Measurements from ENCODE around the gene CDK13.
"Not testable (repeated sequence)": the region's sequence is repeated elsewhere in the genome, so short reads cannot be mapped to it uniquely, and the experiment has no call there.

The CDK13 gene

DNA sequence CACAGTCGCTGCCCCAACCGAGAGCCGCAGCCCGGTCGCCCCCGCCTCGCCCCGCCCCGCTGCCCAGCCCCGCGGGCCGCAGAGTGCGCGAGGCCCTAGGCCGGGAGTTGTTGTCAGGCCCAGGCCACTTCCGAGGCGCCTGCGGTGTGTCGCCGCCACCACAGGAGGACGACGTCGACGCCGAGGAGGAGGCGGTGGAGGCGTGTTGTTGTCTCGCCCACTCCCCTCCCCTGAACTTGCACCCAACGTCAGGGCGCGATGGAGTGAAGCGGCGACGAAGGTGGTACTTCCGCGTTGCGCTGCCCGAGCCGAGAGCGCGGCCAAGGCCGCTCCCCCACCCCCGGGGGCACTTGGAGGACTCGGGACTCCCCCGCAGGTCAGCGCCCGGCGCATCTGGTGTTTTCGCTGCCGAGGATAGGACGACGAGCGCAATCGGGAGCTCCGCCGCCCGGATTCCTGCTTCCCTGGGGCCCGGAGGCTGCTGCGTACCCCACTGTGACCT, at the start of gene CDK13:
TSS of gene CDK13 (plus strand) at position 286 of the 502 bp plus-strand sequence. CDS start 386 bp downstream, outside the sequence.
- DNase-seq, result peak; percentile 93 to 95

DNA sequence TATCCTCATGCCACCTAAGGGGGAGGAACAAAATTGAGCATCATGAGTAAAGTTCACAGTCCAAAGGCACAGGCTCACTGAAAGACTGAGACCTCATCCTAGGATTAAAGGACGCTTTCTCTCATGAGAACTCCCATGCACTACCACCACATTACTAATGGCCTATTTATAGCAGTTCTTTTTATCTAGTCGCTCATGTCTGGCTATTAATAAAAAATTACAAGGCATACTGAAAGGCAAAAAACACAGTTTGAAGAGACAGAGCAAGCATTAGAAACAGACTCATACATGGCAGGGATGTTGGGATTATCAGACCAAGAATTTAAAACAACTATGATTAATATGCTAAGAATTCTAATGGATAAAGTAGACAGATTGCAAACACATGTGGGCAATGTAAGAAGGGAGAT, 46.0 kb upstream of the CDK13 start:
- DNase-seq, result no peak

DNA sequence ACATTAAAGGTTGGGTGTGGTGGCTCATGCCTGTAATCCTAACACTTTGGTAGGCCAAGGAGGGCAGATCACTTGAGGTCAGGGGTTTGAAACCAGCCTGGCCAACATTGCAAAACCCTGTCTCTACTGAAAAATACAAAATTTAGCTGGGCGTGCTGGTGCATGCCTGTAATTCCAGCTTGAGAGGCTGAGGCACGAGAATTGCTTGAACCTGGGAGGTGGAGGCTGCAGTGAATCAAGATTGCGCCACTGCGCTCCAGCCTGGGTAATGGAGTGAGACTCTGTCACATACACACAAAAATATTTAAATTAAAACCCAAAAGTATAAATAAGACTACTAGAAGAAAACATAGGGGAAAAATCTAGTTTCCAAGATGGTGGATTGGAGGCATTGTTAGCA, 41.9 kb upstream of the CDK13 start:
- DNase-seq, result no peak

DNA sequence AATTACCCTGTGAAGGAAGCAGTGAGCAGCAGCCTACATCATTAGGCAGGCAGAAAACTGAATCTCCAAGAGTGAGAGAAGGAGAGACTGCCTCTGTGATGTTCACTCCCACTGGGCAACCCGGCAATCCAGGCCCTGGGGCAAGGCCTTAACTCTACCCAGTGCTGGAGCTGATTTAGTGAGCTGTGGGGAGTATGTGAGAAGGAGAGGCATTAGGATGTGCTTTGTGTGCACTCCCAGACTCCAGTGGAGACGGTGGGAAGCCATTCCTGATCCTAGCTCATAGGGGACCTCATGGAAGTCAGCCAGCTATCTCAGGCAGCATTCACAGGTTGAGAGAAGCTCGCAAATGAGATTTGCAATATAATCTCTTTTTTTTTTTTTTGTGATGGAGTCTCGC, 41.1 kb upstream of the CDK13 start:
- no peak for DNase-seq

DNA sequence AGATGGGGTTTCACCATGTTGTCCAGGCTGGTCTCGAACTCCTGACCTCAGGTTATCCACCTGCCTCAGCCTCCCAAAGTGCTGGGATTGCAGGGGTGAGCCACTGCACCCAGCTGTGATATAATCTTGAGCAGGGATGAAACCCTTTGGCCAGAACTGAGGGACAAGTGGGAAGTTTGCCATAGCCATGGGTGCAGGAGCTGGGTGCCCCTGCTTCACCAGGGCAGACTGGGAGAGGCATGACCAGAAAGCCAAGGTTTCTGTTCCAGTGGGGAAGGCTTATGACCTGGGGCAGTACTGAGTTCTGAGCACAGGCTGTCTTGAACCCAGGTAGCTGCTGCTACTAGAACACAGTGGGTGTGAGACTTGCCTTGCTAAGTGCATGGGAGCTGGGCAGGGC, 40.5 kb upstream of the CDK13 start:
- DNase-seq, result no peak

DNA sequence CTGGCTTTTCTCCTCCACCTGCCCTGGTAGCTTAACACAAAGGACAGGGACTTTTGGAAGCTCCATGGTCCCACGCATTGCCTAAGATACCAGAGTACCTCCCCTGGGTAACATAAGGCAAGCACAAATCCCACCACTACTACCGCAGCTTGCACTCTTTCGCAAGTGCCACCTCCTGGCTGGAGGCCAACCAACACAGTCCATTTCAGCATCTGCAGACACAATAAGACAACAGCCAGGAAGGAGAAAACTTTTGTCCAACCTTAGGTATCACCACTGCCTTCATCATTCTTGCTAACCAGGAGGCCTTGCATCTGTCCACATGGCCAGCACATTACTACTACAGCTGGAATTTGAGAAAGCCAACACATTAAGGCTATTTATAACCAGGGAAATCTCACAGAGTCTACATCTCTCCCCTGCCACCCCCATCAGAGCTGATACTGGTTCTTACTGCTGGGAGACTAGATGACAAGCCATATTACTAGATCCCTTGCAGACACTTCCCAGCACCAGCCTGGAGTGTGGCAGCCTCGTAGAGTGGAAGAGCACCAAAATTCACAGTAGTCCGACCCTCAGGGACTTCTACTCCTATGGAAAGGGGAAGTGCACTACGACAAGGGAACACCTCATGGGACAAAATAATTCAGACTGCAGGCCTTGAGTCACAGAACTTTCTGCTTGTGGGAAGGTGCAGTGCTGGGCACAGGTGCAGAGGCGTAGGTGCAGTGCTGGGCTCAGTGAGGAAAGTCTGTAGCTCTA, 39.8 kb upstream of the CDK13 start:
- no peak for DNase-seq

DNA sequence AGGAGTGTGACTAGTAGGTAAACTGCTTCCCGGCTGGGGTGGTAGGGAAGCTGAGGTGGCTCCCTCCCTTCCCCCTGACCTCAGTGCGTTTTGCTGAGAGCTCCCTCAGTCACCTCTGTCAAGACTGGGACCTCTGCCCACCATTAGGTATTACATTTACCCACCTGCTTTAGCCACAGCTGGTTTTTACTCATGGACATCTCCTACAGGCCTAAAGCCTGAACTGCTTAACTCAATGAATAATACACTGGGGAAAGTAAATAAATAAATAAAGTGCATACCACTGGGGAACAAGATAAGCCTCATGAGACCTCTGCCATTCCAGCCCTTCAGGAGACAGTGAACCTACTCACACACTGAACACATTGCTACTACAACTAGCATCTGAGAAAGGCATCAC, 38.9 kb upstream of the CDK13 start:
- no peak for DNase-seq

DNA sequence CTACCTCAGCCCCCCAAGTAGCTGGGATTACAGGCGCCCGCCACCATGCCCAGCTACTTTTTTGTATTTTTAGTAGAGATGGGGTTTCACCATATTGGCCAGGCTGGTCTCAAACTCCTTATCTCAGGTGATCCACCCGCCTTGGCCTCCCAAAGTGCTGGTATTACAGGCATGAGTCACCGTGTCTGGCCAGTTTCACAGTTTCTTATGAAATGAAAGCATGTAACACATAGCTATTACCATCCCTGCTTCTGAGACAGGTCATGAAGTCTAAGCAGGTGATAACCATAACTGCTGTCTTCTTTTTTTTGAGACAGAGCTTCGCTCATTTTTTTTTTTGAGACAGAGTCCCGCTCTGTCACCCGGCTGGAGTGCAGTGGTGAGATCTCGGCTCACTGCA, 34.2 kb upstream of the CDK13 start:
- not testable (repeated sequence) for DNase-seq

DNA sequence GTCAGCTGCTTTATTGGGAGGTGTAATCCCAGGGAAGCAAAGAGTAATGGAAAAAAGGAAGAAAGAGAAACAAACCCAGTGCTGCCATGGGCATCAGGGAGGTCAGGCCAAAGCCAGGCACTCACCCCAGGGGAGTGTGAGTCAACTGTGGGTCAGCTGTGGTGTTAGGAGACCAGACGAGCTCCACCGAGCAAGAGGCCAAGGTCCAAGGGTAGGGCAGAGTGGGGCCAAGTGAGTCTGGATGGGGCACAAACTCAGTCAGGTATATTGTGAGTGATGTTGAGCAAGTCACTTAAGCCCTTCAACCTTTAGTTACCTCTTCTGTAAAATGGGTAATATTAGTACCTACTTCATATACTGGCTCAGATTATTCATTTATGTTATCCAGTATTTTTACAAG, 30.4 kb upstream of the CDK13 start:
- no peak for DNase-seq

DNA sequence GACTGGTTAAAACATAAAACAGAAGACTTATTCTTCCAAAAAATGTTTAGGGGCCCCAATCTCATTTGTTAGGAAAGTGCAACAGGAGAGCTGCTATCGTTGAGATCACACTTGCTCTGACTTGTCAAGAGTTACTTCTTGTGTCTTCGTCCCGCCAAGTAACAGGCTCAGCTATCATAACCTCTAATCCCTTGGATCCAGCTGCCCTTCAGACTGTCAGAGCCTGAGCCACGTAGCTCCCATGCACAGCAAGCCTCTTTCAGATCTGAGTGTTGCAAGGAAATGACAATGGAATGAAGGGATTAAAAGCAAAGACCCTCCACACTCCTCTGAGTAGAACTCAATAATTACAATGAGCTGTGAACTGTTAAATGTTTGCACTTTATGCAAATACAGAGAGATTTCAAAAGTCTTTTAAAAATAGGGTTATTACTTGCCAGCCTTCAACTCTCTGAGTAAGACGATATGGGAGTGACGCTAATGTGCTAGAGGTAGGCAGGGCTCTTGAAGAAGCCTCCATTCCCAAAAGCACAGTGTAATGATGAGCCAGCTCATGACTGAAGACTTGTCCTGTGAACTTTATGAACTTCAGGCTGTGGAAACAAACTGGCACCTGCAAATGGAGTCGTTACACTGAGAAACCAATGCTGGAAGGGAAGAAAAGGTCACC, 28.4 kb upstream of the CDK13 start:
- no peak for DNase-seq

DNA sequence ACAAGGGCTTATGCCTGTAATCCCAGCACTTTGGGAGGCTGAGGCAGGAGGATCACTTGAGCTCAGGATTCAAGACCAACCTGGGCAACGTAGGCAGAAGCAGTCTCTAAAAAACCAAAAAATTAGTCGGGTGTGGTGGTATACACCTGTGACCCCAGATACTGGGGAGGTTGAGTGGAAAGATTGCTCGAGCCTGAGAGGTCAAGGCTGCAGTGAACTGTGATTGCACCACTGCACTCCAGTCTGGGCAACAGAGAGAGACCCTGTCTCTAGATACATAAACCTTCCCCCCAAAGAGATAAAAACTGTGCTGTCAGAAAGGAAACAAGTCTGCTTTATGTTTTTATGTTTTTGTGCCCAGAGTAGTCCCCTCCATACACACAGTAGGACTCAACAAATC, 27.5 kb upstream of the CDK13 start:
- DNase-seq, result no peak

DNA sequence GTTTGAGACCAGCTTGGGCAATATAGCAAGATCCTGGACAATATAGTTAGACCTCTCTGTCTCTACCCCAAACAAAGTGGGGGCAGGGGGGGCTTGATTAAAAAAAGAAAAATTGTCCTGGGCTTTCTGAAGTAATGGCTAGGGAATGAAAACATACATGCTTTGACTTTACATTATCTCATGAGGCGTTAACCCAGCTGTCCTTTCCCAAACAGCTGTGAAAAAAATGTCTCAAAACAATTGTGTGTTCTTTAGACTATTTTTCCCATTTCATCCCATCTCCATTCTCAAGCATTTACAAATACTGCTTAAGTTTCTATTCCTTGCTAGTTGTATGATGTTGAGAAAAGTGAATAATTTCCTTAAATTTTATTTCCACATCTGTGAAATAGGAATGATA, 27.0 kb upstream of the CDK13 start:
- no peak for DNase-seq

DNA sequence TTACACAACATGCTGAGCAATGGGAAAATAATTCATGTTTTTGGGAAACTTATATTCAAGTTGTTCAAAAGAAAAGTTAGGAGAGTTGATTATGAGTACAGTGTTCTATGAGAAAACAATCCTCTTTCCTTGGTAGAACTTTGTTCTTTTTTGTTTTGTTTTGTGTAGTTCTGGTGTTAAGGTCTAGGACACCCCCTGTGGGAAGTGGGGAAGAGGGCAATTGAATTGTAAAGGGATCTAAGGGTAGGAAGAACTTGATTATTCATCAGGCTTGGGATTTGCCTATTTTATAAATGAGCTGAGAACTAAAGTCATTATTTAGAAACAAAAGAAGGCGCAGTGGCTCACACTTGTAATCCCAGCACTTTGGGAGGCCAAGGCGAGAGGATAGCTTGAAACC, 25.9 kb upstream of the CDK13 start:
- DNase-seq, result no peak

DNA sequence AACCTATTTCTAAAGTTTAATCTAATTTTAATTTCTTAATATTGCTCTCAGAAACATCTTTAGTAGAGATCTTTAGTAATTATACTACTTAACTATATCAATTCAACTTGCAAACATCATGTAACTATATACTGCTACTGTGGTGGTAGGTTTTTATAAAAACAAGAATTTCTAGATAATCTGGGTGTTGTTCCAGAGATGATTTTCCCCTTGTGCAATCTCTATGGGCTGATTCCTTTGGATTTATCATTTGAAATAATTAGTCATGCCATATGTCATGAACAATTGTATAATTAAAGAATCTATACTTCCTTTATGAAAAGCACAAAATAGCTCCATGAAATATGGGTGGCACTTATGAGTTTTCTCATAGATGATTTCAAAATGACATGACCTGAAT, 23.9 kb upstream of the CDK13 start:
- no peak for DNase-seq

DNA sequence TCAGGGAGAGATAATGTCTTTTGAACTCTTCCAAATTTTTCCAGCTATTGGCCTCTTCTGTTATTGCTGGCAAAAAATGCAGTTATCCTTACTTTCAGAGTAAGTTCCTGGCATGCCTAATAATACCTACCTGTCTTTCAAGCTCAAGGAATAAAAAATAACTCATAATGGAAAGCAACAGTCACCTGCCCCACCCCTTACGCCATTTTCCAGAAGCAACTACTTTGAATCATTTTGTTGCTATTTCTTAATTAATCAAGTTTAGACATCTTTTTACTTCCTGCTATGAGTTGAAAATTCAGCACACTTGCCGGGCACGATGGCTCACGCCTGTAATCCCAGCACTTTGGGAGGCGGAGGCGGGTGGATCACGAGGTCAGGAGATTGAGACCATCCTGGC, 23.0 kb upstream of the CDK13 start:
- DNase-seq, result no peak

DNA sequence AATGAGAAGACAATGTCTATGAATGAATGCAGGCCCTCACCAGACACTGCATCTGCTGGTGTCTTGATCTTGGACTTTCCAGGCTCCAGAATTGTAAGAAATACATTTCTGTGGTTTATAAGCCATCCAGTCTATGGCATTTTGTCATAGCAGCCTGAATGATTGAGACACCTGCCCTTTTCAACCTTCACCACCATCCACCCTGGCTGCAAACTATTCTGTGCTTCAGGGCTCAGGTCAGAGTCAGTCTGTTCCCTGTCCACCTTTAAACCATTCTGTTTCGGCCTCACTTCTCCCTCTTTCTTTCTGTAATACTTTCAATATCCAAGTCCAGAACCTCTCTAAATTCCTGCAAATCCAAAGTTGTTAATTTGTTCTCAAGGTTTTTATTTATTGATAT, 15.9 kb upstream of the CDK13 start:
- no peak for DNase-seq

DNA sequence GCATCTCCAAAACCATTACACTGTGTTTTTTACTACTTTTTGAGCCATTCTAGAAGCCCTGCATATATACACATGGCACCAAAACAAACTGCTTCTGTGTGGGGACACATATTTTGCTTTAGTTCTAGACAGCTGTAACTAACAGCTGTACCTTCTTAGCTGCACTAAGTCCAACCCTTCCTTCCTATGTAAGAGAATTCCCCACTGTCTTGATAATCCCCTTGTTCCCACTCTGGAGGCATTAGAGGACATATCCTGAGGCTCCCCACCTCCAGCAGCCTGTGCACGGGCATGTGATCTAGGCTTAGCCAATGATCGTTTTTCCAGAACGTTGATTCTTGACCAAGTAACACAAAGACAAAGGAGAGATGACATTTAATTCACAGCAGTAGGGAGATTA, 13.3 kb upstream of the CDK13 start:
- no peak for DNase-seq

DNA sequence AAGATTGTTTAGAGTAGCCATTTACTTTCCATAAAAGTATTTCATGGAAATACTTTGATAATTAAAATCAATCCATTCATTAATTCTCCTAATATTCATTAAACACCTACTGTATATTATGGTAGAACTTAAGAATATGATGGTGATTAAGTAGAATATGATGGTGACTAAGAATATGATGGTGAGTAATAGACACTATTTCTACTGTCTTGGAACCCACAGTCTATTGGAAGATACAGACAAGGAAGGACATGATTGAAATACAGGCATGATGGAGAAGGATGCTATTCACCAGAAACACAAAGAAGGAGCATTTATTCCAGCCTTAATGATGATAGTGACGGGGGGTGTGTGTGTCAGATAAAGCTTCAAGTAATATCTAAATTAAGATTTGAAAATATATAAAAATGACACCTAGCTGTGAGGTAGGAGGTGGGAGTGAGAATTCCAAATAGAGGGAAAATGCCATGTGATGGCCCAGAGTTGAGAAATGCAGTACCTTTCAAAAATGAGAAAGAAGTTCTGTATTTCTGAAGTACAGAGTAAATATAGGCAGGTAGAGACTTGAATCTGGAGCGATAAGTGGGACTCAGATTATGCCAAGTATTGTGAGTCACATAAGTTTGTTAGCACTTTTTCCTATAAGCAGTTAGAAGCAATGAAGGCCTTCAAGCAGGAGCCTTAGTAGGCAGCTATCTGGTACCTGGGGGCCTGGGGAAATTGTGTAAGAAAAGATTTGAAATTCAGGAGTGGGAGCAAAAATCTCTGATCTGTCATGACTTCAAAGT, 12.5 kb upstream of the CDK13 start:
- DNase-seq, result no peak

DNA sequence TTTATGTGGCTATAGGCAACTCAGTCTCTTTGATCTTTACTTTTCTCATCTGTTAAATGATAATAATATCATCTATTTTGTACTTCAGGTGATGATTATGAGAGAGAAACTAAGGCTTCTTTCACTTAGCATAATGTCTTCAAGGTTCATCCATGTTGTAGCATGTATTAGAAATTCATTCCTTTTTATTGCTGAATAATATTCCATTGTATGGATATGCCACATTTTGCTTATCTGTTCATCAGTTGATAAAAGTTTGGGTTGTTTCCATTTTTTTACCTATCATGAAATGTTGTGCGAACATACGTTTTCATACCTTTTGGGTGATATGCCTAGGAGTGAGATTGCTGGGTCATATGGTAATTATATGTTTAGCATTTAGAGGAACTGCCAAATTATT, 7.2 kb upstream of the CDK13 start:
- DNase-seq, result no peak

DNA sequence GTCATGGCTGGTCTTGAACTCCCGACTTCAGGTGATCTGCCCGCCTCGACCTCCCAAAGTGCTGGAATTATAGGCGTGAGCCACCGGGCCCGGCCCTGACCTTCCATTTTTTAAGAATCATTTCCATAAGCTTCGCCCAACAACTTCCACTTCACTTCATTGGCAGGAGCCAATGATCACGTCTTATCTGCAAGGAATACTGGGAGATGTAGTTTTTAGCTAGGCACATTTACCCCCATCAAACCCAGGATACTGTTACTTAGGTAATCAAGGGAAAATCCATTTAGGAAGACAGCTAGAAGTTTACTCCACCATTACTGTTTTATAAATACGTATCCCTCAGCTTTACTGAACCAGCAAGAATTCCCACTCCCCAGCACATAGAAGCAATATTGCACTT, 3.4 kb upstream of the CDK13 start:
- peak; percentile 25 to 50 for DNase-seq

DNA sequence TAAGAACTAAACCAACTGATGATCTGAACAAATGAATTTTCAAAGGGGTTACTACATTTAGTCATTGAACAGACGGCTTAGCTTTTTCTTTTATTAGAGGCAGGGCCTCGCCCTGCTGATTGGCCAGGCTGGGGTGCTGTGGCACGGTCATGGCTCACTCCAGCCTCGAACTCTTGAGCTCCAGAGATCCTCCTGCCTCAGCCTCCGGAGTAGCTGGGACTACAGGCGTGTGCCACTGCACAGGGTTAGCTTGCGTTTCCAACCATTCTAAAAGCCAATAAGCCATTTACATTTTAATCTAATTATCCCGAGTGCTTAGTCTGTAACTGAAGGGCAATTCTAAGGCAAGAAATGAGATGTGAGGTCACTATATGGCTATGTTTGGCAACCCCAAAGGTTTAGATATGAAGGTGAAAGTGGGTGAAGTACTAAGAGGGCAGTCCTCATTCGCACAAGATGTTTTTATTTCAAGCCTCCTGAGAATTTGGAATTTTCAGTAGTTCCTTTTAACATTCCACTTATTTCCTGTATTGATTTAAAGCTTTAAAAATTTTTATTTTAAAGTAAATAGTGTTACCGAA, 1.6 kb upstream of the CDK13 start:
- peak; percentile 70 to 73 for DNase-seq

DNA sequence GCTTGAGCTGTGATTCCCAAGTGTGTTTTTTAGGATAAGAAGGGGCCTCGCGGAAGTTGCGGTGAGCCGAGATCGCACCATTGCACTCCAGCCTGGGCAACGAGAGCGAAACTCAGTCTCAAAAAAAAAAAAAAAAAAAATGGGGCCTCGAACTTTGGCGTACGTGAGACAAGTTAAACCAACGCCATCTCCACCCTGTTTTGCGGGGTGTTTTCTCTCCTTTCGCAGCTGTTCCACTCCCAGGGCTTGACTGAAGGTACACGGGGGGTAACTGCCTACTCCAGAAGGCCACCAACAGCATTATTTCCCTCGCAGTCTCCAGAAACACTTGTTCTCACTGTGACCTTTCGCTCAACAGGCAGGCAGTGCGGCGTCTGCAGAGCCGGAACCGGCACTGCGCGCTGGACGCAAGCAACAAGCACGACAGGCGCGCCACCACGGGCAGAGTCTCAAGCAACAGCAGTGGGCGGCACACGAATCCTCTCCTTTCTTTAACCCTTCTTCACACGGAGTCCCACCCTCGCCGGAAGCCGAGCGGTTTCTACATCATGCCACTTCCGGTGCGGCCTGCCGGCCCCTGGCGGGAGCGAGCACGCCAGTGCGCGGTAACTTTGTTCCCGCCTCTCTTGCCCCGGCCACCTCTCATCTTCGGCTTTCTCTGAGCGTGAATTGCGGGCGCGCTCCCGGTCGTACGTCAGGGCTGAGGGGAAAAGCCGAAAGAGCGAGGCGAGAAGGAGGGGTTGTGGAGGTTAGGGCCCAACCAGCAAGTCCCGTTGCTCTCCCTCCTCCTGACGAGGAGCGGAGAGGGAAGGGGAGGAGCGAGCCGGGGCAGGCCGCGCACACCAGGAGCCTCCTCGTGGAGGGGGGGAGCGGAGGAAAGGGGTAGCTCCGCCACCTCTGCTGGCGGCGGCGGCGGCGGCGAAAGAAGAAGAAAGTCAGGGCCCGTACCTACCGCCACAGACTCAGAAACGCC, 814 bp upstream of the CDK13 start:
- DNase-seq, result peak; percentile 100

Measured in Kasumi-1 (cell line).